Breast epithelium (tissue), 4 donors: ENCODE measurements around the gene GTF2IRD1. TPM values are rescaled to one million over a fixed set of nuclear protein-coding genes. Genes with fewer than 3 reads are reported as not detected.
"Not testable (repeated sequence)": the region's sequence is repeated elsewhere in the genome, so short reads cannot be mapped to it uniquely, and the experiment has no call there.

Source experiments
- DNase-seq, 2 donors: peaks; one replicate each; pipeline ENCODE4 v3.0.0-alpha.2; 2019; ENCODE audit warnings: low spot score in 2 of 2
- H3K27ac ChIP-seq, 2 donors: fragments of 200-600 bp; sonication (generic) in 1 of 2; one replicate each; pipeline ENCODE4 v1.5.1; 2016 to 2019; ENCODE audit warnings: mild to moderate bottlenecking in 1 of 2
- H3K27me3 ChIP-seq, 2 donors: fragments of 200-600 bp; sonication (generic) in 1 of 2; one replicate each; pipeline versions ENCODE4 v1.5.1 to v1.6.0; 2017 to 2019; ENCODE audit warnings: control low read depth in 1 of 2, mild to moderate bottlenecking in 1 of 2
- H3K36me3 ChIP-seq: fragments of 200-600 bp; one replicate; pipeline ENCODE4 v1.5.1; 2019
- H3K4me1 ChIP-seq, 2 donors: fragments of 200-600 bp; sonication (generic); one replicate each; pipeline ENCODE4 v1.5.1; 2016 to 2019; ENCODE audit warnings: control low read depth in 1 of 2
- H3K4me3 ChIP-seq, 3 donors: fragments of 200-600 bp; sonication (generic); 1 replicate in 2 of 3; 2 replicates in 1 of 3; pipeline ENCODE4 v1.5.1; 2016 to 2019; ENCODE audit warnings: mild to moderate bottlenecking in 3 of 3, moderate library complexity in 2 of 3
- H3K9me3 ChIP-seq, 2 donors: fragments of 200-600 bp; sonication (generic) in 1 of 2; one replicate each; pipeline ENCODE4 v1.5.1; 2016 to 2019; ENCODE audit warnings: control low read depth in 1 of 2
- CTCF ChIP-seq, 3 donors: fragments of 450-650 bp; IDR thresholded peaks; one replicate each; pipeline ENCODE4 v1.5.1; 2016 to 2017; ENCODE audit warnings: antibody characterized with exemption in 3 of 3, mild to moderate bottlenecking in 3 of 3, moderate library complexity in 3 of 3
- POLR2A ChIP-seq: fragments of 450-650 bp; IDR thresholded peaks from one replicate; pipeline ENCODE4 v1.6.1; 2016; ENCODE audit warnings: antibody characterized with exemption, mild to moderate bottlenecking, moderate library complexity
- POLR2AphosphoS5 ChIP-seq, 3 donors: sonication (generic); formaldehyde crosslinking; IDR thresholded peaks; one replicate each; pipeline ENCODE4 v1.6.1; 2017; ENCODE audit warnings: antibody characterized with exemption in 3 of 3
- intact Hi-C: fragments of 100-400 bp; cut with DNase I; formaldehyde crosslinking; loops from one replicate; pipeline ENCODE4 v1.15.1; 2023; ENCODE audit warnings: low total_unique reads
- total RNA-seq, 3 donors: library from RNA; depleted of rRNA; stranded (reverse); fragments of >200 nt; gene quantifications; one replicate each; pipeline ENCODE4 v1.1.0, GENCODE V29; 2016

Gene GTF2IRD1
- total RNA-seq, 3 donors from 2014 or later = 11.0 to 18.7 (median 12.5) TPM

GRCh38 chr7:74637745-74638144, 184.0 kb downstream of the GTF2IRD1 start:
- intact Hi-C loops = no loop called here
- Histone ChIP-seq H3K27me3 (no peaks in the 10 kb centered on the region), H3K27ac (peak overlapping the region in 1 of 2 donors; percentile 55), H3K9me3 (no peaks in the 10 kb centered on the region), H3K36me3 (no peaks in the 10 kb centered on the region), H3K4me3 (no peak overlapping the region), H3K4me1 (peaks cover 0 to 9% of the 10 kb centered on the region in 2 donors)
- TF ChIP-seq CTCF (IDR thresholded peaks at IDR 0.05) = no peak
- TF ChIP-seq POLR2AphosphoS5 (IDR thresholded peaks at IDR 0.05) = no peak
- no peak for TF ChIP-seq POLR2A
- no peak for DNase-seq

- intact Hi-C loops, H3K27me3 ChIP-seq, H3K27ac ChIP-seq, H3K9me3 ChIP-seq, H3K36me3 ChIP-seq, DNase-seq, H3K4me1 ChIP-seq: not testable (repeated sequence)
- H3K4me3 ChIP-seq = peak overlapping the region in 2 of 3 donors; percentile 15 to 45
Observed at GRCh38 chr7:74650055-74650454, 196.3 kb downstream of the GTF2IRD1 start.

- intact Hi-C loops, H3K4me1 ChIP-seq, H3K4me3 ChIP-seq, H3K27me3 ChIP-seq, H3K9me3 ChIP-seq, H3K27ac ChIP-seq, DNase-seq, H3K36me3 ChIP-seq: not testable (repeated sequence)
Observed at GRCh38 chr7:74650493-74651132, 196.9 kb downstream of the GTF2IRD1 start.

GRCh38 chr7:74651133-74651504, 197.4 kb downstream of the GTF2IRD1 start:
- H3K9me3 ChIP-seq, H3K4me3 ChIP-seq, H3K27me3 ChIP-seq, H3K36me3 ChIP-seq, DNase-seq, intact Hi-C loops, H3K4me1 ChIP-seq, H3K27ac ChIP-seq: not testable (repeated sequence)

Other genes with a start within 250 kb of the GTF2IRD1 start
- gene LAT2, start 243.9 kb upstream of the GTF2IRD1 start, total RNA-seq = 1 to 10 TPM; 6.9 to 9.4 (median 7.7) TPM
- gene RFC2, start 199.5 kb upstream of the GTF2IRD1 start, total RNA-seq = 10 to 100 TPM; 15.4 to 25.6 (median 17.1) TPM
- gene CLIP2, start 164.5 kb upstream of the GTF2IRD1 start, total RNA-seq = 10 to 100 TPM in 2 of 3 donors, 1 to 10 TPM in 1; 7.3 to 20.3 (median 13.0) TPM
- gene GTF2I, start 203.8 kb downstream of the GTF2IRD1 start, total RNA-seq = 100 to 1,000 TPM; 133 to 241 (median 184) TPM